Endothelial cell of umbilical vein (primary cell): Measurements from ENCODE around the gene UBR4. TPM values are rescaled to one million over a fixed set of nuclear protein-coding genes. Genes with fewer than 3 reads are reported as not detected.

Experiments used
- BruUV-seq: library from RNA; stranded (reverse); fragments of 400-500 nt; replicated peaks from 2 replicates; lab custom pipeline; 2021; lab: Mats Ljungman, UMichigan
- CTCF ChIA-PET: fragments of 300-600, 350-600 bp; sonication (Branson Sonifier 250); formaldehyde crosslinking; loops from one replicate; lab custom pipeline; 2021; ENCODE audit warnings: antibody characterized with exemption, inconsistent platforms; lab: Charles Lee
- POLR2A ChIA-PET: fragments of 300-600, 350-600 bp; sonication (Branson Sonifier 250); formaldehyde crosslinking; loops from one replicate; lab custom pipeline; 2021; ENCODE audit warnings: antibody characterized with exemption, inconsistent platforms; lab: Charles Lee
- DNase-seq: peaks from one replicate; pipeline ENCODE4 v3.0.0-alpha.2; 2011; ENCODE audit warnings: low read depth, low spot score
- FAIRE-seq: peaks from 2 replicates; lab custom pipeline; 2011; peaks lifted over from hg19 to GRCh38; lab: Jason Lieb, UNC
- H2AFZ ChIP-seq: 2 replicates; pipeline ENCODE4 v1.6.0; 2012; ENCODE audit warnings: low read depth, low read length, control low read depth, inconsistent platforms
- H3K27ac ChIP-seq: 2 replicates; pipeline ENCODE4 v1.5.1; 2011; ENCODE audit warnings: low read depth, mild to moderate bottlenecking, control low read depth, low read length, moderate library complexity; ENCODE audit not compliant: insufficient read depth
- H3K27me3 ChIP-seq, 2 experiments: 2 replicates each; pipeline versions ENCODE4 v1.6.0 to v1.6.1; 2011; ENCODE audit warnings: low read length in 2 of 2, mixed read lengths in 1 of 2; ENCODE audit not compliant: control insufficient read depth in 2 of 2, insufficient read depth in 2 of 2
- H3K36me3 ChIP-seq, 2 experiments: 2 replicates in 1 of 2; 3 replicates in 1 of 2; pipeline ENCODE4 v1.5.1; 2011; ENCODE audit warnings: low read length in 2 of 2, mild to moderate bottlenecking in 1 of 2, moderate library complexity in 1 of 2; ENCODE audit not compliant: control insufficient read depth in 2 of 2, insufficient read depth in 2 of 2; ENCODE audit errors: extremely low read depth in 1 of 2
- H3K4me1 ChIP-seq: 3 replicates; pipeline ENCODE4 v1.5.1; 2011; ENCODE audit warnings: mild to moderate bottlenecking, low read length; ENCODE audit not compliant: control insufficient read depth, insufficient read depth; ENCODE audit errors: extremely low read depth
- H3K4me2 ChIP-seq: 2 replicates; pipeline ENCODE4 v1.6.1; 2011; ENCODE audit warnings: low read length, control low read depth, mixed read lengths; ENCODE audit not compliant: insufficient read depth
- H3K4me3 ChIP-seq, 3 experiments: fragments of 200-600 bp in 1 of 3; sonication (generic), shearing (Covaris generic) in 1 of 3; replicated peaks in 1 of 3; 2 replicates each; pipeline ENCODE4 v1.5.1; 2011 to 2016; ENCODE audit warnings: control low read depth in 3 of 3, low read length in 3 of 3, mild to moderate bottlenecking in 2 of 3, inconsistent platforms in 1 of 3, low read depth in 1 of 3, moderate library complexity in 1 of 3; ENCODE audit not compliant: insufficient read depth in 1 of 3
- H3K79me2 ChIP-seq: 2 replicates; pipeline ENCODE4 v1.6.0; 2012; ENCODE audit warnings: low read length, inconsistent platforms; ENCODE audit not compliant: control insufficient read depth, insufficient read depth
- H3K9ac ChIP-seq: replicated peaks from 2 replicates; pipeline ENCODE3; 2011; ENCODE audit warnings: low read length, control low read depth; ENCODE audit not compliant: insufficient read depth; ENCODE audit errors: extremely low read depth
- H3K9me1 ChIP-seq: replicated peaks from 3 replicates; pipeline ENCODE4 v1.6.0; 2011; ENCODE audit warnings: mild to moderate bottlenecking, low read length; ENCODE audit not compliant: control insufficient read depth, insufficient read depth; ENCODE audit errors: extremely low read depth
- H3K9me3 ChIP-seq: replicated peaks from 2 replicates; pipeline ENCODE4 v1.5.1; 2012; ENCODE audit warnings: low read length, inconsistent platforms; ENCODE audit not compliant: control insufficient read depth, insufficient read depth
- H4K20me1 ChIP-seq: replicated peaks from 2 replicates; pipeline ENCODE3; 2011; ENCODE audit warnings: mild to moderate bottlenecking, low read length; ENCODE audit not compliant: control insufficient read depth, insufficient read depth; ENCODE audit errors: extremely low read depth
- EZH2 ChIP-seq: IDR thresholded peaks from 2 replicates; pipeline ENCODE4 v1.6.1; 2012; ENCODE audit warnings: borderline replicate concordance, low read depth, mild to moderate bottlenecking, moderate library complexity, low read length, inconsistent platforms; ENCODE audit not compliant: severe bottlenecking
- FOS ChIP-seq: IDR thresholded peaks from 2 replicates; pipeline ENCODE4 v1.6.1; 2011; ENCODE audit warnings: mild to moderate bottlenecking, low read length, moderate library complexity, borderline replicate concordance; ENCODE audit not compliant: insufficient read depth
- GATA2 ChIP-seq: IDR thresholded peaks from 2 replicates; pipeline ENCODE4 v1.7.0; 2011; ENCODE audit warnings: low read depth, mild to moderate bottlenecking, moderate library complexity, mixed read lengths, low read length; ENCODE audit not compliant: insufficient read length, insufficient read depth
- JUN ChIP-seq: IDR thresholded peaks from 2 replicates; pipeline ENCODE4 v1.6.1; 2011; ENCODE audit warnings: borderline replicate concordance, low read depth; ENCODE audit not compliant: insufficient read length, insufficient read depth
- MAX ChIP-seq: IDR thresholded peaks from 2 replicates; pipeline ENCODE4 v1.6.1; 2011; ENCODE audit not compliant: insufficient read depth, insufficient read length
- MYC ChIP-seq: IDR thresholded peaks from one replicate; pipeline ENCODE4 v1.6.1; 2011; ENCODE audit warnings: mild to moderate bottlenecking, low read depth, low read length
- POLR2A ChIP-seq: IDR thresholded peaks from 2 replicates; pipeline ENCODE4 v1.6.1; 2012; ENCODE audit warnings: low read depth, mild to moderate bottlenecking, control low read depth, low read length
- POLR2AphosphoS5 ChIP-seq: IDR thresholded peaks from 2 replicates; pipeline ENCODE4 v1.6.1; 2012; ENCODE audit warnings: low read depth, mild to moderate bottlenecking, control low read depth, low read length, moderate library complexity; ENCODE audit not compliant: insufficient read depth
- dilution Hi-C: fragments of 300-500 bp; cut with MboI; formaldehyde crosslinking; loops from one replicate; pipeline ENCODE4 v1.15.0; 2019; ENCODE audit warnings: low sequenced_read_pairs; ENCODE audit not compliant: extremely low pct_ligation_motif_present
- intact Hi-C: fragments of 100-400 bp; cut with micrococcal nuclease; formaldehyde crosslinking; loops from one replicate; pipeline ENCODE4 v1.10.0; 2022
- polyA plus RNA-seq, 4 experiments: library from polyadenylated mRNA; depleted of rRNA in 3 of 4; stranded (reverse) in 3 of 4; unstranded in 1 of 4; fragments of >200 nt; gene quantifications; 2 replicates each; pipeline versions ENCODE4 v1.2.1 to v1.2.3, GENCODE V29; 2011 to 2012; ENCODE audit warnings: missing spikeins in 1 of 4
- total RNA-seq: library from RNA; stranded (reverse); gene quantifications from 2 replicates; pipeline ENCODE4 v1.2.3, GENCODE V29; 2021
- TF ChIP-seq, protein P1 (sequence below), 2 donors: IDR thresholded peaks; 1 replicate in 1 of 2; 2 replicates in 1 of 2; pipeline ENCODE4 v1.5.1; 2011; ENCODE audit warnings: low read length in 2 of 2, mild to moderate bottlenecking in 2 of 2, moderate library complexity in 2 of 2, control low read depth in 1 of 2, inconsistent platforms in 1 of 2, low read depth in 1 of 2; ENCODE audit not compliant: insufficient read depth in 1 of 2; ENCODE audit errors: extremely low read depth in 1 of 2

The UBR4 gene
- total and polyA plus RNA-seq, 2 donors (not counting 3 experiments of a cell fraction or from before 2014, with no cell fraction given) = 125 to 150 TPM

DNA sequence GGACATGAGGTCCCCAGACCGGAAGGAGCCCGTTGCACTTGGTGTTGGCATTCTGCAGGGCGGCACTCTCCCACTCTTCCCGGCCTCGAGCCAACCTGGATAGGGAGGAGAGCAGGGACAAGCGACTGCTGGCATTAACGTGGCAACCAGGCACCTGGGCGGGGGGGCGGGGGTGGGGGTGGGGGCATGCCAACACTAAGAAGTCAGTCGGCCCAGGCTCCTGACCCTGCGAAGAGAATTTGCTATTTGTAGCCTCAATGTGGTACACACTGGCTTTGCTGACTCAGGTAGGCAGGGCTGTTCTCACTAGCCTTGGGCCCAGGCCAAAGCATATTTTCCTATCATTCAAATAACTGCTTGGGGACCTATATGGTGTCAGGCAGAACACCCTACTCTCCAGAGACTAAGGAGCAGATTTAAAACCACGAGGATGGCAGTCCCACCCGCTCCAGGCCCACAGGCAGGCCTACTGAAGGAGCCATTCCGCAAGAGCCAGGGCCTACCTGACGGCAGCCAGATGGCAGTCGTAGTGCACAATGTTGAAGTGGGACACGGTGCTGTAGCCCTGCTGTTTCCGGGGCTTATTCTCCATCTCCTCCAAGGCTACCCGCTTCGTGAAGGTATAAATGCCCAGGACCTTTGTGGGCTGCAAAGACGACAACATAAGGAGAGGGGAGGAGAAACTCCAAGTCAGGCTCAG, 123.7 kb downstream of the UBR4 start:
- Histone ChIP-seq H3K4me1 (peaks cover 31% of the 10 kb centered on the region), H3K27me3 (no peaks in the 10 kb centered on the region), H3K36me3 (peaks cover 8 to 61% of the 10 kb centered on the region in 2 experiments), H3K9me1 (no peaks in the 10 kb centered on the region), H3K27ac (no peak overlapping the region), H3K9me3 (no peaks in the 10 kb centered on the region), H3K79me2 (no peaks in the 10 kb centered on the region), H4K20me1 (no peaks in the 10 kb centered on the region), H3K9ac (no peak overlapping the region), H2AFZ (no peak overlapping the region), H3K4me2 (no peak overlapping the region), H3K4me3 (no peak overlapping the region)
- ChIA-PET POLR2A (no interaction called here), CTCF (interaction anchor here (1.4 to 1.8 kb wide), 3 partner anchors 27 to 211 kb away, joined by 3 to 4 read pairs (median 3); no protein-coding TSS in a partner anchor)
- dilution Hi-C loops (no loop called here), intact Hi-C loops (no loop called here)
- FAIRE-seq (no peak), DNase-seq (no peak)
- no peak for TF ChIP-seq GATA2
- TF ChIP-seq FOS = no peak
- TF ChIP-seq, protein P1, sequence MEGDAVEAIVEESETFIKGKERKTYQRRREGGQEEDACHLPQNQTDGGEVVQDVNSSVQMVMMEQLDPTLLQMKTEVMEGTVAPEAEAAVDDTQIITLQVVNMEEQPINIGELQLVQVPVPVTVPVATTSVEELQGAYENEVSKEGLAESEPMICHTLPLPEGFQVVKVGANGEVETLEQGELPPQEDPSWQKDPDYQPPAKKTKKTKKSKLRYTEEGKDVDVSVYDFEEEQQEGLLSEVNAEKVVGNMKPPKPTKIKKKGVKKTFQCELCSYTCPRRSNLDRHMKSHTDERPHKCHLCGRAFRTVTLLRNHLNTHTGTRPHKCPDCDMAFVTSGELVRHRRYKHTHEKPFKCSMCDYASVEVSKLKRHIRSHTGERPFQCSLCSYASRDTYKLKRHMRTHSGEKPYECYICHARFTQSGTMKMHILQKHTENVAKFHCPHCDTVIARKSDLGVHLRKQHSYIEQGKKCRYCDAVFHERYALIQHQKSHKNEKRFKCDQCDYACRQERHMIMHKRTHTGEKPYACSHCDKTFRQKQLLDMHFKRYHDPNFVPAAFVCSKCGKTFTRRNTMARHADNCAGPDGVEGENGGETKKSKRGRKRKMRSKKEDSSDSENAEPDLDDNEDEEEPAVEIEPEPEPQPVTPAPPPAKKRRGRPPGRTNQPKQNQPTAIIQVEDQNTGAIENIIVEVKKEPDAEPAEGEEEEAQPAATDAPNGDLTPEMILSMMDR (IDR thresholded peaks at IDR 0.05; ENCODE audit: extremely low read depth in 1 of 2, insufficient read depth in 1 of 2, low read depth in 1 of 2, low read length in 2 of 2) = no peak
- TF ChIP-seq MYC = no peak
- TF ChIP-seq JUN = no peak
- no peak for TF ChIP-seq POLR2A
- TF ChIP-seq MAX = no peak
- no peak for TF ChIP-seq POLR2AphosphoS5
- no peak for TF ChIP-seq EZH2
- BruUV-seq = no TSS peak
